GM21423 (cell line): Measurements from ENCODE around the gene UTS2.

Experiments
- ATAC-seq: cut with Tn5 transposase; IDR thresholded peaks from one replicate; pipeline ENCODE4 v1.9.1; 2021; ENCODE audit warnings: mild to moderate bottlenecking, moderate library complexity; ENCODE audit not compliant: unreplicated experiment

The UTS2 gene

DNA sequence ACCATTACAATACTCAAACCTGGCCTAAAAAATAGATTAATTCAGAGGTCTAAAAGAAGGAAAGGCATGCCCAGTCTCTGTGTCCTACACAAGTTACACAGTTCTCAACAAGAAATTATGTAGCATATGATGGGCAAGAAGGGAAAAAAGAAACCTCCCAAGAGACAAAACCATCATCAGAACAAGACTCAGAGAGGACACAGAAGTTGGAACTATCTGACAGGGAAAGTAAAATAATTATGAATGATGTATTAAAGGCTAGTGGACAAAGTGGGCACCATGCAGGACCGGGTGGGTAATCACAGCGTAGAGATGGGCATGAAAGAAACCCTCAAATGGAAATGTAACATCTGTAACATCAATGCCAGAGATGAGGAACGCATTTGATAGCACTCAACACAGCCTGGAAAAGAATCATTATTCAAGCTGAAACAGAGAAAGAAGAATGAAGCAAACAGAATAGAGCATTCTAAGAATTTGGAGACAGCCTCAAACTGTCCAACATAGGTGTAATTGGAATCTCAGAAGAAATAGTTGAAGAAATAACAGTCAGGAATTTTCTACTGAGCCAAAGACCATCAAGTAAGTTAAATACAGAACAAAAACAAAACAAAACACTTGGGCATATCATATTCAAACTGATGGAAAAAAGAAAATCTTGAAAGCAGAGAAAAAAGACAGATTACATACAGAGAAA lies 39.0 kb downstream of the UTS2 start:
- no peak for ATAC-seq

DNA sequence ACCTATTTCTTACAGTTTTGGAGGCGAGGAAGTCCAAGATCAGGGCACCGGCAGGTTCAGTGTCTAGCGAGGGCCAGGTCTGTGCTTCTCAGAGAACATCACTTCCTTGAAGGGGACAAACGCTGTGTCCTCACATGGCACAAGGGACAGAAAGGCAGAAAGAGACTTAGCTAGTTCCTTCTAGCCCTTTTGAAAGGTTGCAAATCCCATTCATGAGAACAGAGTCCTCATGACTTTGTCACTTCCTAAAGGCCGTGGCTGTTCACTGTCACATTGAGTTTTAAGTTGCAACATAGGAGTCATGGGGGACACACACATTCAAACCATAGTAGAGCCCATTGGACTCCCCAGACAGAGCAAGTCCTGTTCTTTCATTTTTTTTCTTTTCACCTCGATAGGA lies 41.4 kb downstream of the UTS2 start:
- no peak for ATAC-seq

DNA sequence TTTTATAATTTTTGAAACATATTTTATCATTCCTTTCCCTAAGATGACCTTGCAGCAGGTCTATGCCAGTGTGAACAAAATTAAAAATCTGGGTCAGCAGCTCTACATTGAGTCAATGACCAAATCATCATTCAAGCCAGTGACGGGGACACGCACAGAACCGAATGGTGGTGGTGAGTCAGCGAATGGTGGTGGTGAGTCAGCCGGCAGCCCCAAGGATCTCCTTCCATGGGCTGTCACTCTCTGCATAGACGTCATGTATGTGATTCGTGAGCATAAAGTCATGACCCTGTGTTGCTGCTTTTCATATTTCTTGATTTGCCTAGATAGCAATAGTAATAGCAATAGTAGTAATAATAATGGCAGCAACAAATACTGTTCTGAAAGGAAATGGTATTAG lies 42.5 kb downstream of the UTS2 start:
- no peak for ATAC-seq

GRCh38 chr1:7809742-7810141 lies 43.1 kb downstream of the UTS2 start:
- no peak for ATAC-seq

DNA sequence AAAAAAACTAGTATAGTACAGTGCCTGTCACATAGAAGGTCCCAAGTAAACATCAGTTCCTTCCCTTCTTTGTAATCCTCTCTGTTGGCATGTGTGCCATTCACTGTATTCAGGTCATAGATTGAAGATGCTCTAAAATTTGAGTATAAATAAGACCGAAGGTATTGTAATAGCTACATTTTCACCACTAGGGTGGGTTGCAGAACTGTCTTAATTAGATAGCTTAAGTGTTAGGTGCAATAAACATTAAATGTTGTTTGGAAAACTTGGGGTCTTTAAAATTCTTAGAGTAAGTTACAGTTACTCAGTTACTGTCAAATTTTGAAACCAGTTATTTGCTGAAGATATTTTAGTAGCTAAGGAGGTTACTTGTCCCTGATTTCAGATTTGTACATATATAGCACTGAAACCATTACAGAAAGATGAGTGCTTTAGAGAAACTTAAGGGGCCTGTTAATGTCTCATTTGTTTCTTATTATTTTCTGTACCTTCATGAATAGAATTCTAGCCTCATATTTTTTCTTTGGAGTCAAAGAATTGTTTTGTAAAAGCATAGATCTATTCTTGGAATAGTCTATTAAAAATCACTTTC lies 44.5 kb downstream of the UTS2 start:
- ATAC-seq, result no peak

GRCh38 chr1:7805460-7805859 lies 47.4 kb downstream of the UTS2 start:
- no peak for ATAC-seq
